D721Med (cell line): ENCODE measurements around the gene CYP3A7.
"Not testable (repeated sequence)": the region's sequence is repeated elsewhere in the genome, so short reads cannot be mapped to it uniquely, and the experiment has no call there.

Source experiments
- DNase-seq: peaks from one replicate; pipeline ENCODE4 v3.0.0; 2011; ENCODE audit warnings: low spot score; ENCODE audit not compliant: insufficient read length
- FAIRE-seq: peaks from 2 replicates; lab custom pipeline; 2011; peaks lifted over from hg19 to GRCh38; lab: Jason Lieb, UNC
- CTCF ChIP-seq: IDR thresholded peaks from 2 replicates; pipeline ENCODE4 v1.5.1; 2012; ENCODE audit warnings: mild to moderate bottlenecking, control low read depth; ENCODE audit not compliant: insufficient read depth; ENCODE audit errors: missing control alignments

CYP3A7 gene

GRCh38 chr7:99772565-99772964, 37.6 kb upstream of the CYP3A7 start:
- TF ChIP-seq CTCF, result no peak
- DNase-seq (no peak), FAIRE-seq (no peak)

GRCh38 chr7:99769494-99769893, 34.5 kb upstream of the CYP3A7 start:
- DNase-seq, FAIRE-seq: not testable (repeated sequence)

- no peak for FAIRE-seq
- no peak for TF ChIP-seq CTCF
- DNase-seq, result no peak
Observed at GRCh38 chr7:99768471-99768870, 33.5 kb upstream of the CYP3A7 start.

DNA sequence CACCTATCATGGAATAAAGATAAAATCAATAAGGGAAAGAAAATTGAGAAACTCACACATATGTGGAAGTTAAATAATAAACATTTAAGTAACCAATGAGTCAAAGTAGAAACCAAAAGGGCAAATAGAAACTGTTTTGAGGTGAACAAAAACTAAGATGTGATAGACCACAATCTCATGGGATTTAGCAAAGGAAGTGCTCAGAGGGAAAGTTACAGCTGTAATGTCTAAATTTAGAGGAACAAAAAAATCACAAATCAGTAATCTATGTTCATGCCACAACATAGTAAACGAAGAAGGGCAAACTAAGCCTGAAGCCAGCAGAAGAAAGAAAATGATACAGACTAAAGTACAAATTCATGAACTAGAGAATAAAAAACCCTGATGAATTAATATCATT, 32.7 kb upstream of the CYP3A7 start:
- no peak for TF ChIP-seq CTCF
- FAIRE-seq (no peak), DNase-seq (no peak)

DNA sequence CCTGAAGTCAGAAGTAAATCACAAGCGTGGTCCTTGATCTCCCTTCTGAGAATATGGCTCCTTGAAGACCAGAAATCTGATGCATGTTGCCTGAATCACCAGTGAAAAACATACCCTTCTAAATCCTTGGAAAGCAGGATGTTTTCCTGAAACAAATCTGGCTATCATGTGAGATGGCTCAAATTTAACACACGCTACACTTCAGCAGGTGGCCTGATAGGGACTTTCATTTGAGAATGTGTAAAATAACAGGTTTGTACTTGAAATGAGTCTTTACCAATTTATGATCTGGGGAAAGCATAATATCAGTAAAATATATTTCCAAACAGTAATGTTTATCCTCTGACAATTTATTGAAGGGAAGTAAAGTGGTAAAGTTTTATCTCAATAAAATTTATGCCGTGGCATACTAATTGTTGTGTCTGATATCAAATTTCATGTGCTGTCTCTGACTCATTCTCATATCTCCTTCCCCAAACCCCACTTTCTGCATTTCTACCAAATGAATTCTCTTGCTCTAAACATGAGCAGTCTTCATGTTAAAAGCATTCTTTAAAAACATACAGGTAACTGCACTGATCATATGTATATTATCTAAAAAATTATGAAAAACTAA, 31.6 kb upstream of the CYP3A7 start:
- no peak for TF ChIP-seq CTCF
- no peak for FAIRE-seq
- DNase-seq, result no peak

GRCh38 chr7:99764478-99764877, 29.5 kb upstream of the CYP3A7 start:
- TF ChIP-seq CTCF, result no peak
- FAIRE-seq, result no peak
- DNase-seq, result no peak

DNA sequence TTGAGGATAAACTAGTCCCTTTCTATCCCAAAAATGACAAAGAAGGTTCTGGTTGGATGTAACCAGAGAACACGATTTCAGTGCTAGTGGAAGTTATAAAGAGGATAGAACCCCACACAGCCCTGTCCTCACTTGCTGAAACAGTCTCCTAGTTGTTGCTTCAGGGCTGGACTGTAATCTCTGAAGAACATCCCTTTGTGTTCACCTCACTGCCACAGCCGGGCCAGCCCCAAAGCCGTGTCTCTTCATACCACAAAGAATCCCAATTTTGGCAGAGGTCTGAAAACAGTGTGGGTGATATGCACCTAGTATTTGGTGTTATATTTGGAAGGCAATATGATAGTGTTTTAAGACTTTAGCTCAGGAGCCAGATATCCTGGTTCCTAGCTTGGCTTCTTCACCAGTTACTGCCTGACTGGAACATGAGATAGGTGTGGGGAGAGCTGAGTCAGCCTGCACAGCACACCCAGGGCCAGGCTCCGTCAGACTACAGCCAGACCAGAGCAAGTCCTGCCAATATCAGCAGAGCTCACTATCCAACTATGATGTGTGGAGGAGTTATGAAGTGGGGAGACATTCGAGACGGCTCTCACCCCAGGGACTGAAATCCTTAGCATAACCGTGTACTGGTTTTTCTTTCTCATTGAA, 27.8 kb upstream of the CYP3A7 start:
- TF ChIP-seq CTCF, result no peak
- DNase-seq (no peak), FAIRE-seq (no peak)
